NB4 (cell line): ENCODE data around the gene GRID1.

Experiments
- DNase-seq: peaks from one replicate; pipeline ENCODE4 v3.0.0; 2010; ENCODE audit warnings: low read depth
- H3K4me3 ChIP-seq: one replicate; pipeline ENCODE4 v1.5.1; 2011; ENCODE audit warnings: mild to moderate bottlenecking, low read depth, low read length, moderate library complexity
- CTCF ChIP-seq: IDR thresholded peaks from one replicate; pipeline ENCODE4 v1.5.1; 2012; ENCODE audit warnings: low read depth, low read length
- MYC ChIP-seq: IDR thresholded peaks from 2 replicates; pipeline ENCODE4 v1.6.1; 2011; ENCODE audit warnings: low read depth, low read length
- POLR2A ChIP-seq: IDR thresholded peaks from 2 replicates; pipeline ENCODE4 v1.6.1; 2011; ENCODE audit warnings: mild to moderate bottlenecking; ENCODE audit not compliant: insufficient read length; ENCODE audit errors: extremely low read depth
- TF ChIP-seq, protein P1 (sequence below): IDR thresholded peaks from 2 replicates; pipeline ENCODE4 v1.6.1; 2011; ENCODE audit warnings: low read depth, low read length

GRID1 gene

DNA sequence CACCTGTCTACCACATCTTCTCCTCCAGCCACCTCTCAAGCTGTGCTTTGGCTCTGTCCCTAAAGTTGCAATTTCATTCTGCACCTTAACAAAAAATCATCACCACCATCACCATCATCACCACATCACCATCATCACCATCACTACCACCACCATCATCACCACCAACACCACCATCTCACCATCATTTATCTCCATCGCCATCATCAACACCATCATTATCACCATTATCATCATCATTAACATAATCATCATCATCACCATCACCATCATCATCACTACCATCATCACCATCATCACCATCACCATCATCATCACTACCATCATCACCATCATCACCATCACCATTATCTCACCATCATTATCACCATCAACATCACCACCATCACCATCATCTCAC lies 245.4 kb downstream of the GRID1 start:
- DNase-seq, result no peak
- H3K4me3 ChIP-seq, result no peak overlapping the region
- TF ChIP-seq MYC (no peak), CTCF (no peak), POLR2A (no peak)
- TF ChIP-seq, protein P1, sequence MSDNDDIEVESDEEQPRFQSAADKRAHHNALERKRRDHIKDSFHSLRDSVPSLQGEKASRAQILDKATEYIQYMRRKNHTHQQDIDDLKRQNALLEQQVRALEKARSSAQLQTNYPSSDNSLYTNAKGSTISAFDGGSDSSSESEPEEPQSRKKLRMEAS, result no peak

DNA sequence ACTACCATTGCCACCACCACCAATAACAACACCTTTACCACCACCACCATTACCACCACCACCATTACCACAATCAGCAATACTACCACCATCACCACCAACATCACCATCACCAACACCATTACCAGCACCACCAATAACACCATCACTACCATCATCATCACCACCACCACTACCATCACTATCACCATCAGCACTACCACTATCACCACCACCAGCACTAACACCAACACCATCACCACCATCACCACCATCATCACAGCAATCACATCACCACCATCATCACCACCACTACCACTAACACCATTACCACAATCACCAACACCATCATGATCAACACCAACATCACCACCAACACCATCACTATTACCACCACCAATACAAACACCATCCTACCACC lies 249.5 kb downstream of the GRID1 start:
- TF ChIP-seq, protein P1, result no peak
- no peak for TF ChIP-seq MYC
- no peak for TF ChIP-seq CTCF
- no peak for TF ChIP-seq POLR2A
- DNase-seq, result no peak
- no peak overlapping the region for H3K4me3 ChIP-seq

- TF ChIP-seq, protein P1, result no peak
- TF ChIP-seq POLR2A, result no peak
- no peak for TF ChIP-seq CTCF
- no peak for TF ChIP-seq MYC
- no peak for DNase-seq
- no peak overlapping the region for H3K4me3 ChIP-seq
Measured at GRCh38 chr10:86113983-86114382, 252.6 kb downstream of the GRID1 start.

- no peak overlapping the region for H3K4me3 ChIP-seq
- DNase-seq, result no peak
- TF ChIP-seq MYC (no peak), POLR2A (no peak), CTCF (no peak)
- TF ChIP-seq, protein P1, result no peak
Measured at GRCh38 chr10:86113501-86113900, 253.1 kb downstream of the GRID1 start.

DNA sequence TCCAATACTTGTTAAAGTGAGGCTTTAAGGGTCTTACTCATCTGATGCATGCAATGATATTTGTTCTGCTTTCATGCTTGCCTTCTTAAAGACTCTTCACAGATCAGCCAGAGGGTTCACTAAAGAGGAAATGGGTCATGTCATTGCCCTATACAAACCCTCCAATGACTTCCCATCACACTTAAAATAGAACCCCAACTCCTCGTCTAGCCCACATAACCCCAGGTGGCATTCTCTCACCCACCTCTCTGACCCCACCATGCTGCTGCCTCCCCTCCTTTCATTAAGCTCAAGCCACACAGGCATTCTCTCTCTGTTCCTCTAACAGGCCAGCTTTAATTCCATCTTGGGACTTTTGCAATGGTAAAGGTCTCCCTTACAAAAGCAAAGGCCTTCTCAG lies 253.6 kb downstream of the GRID1 start:
- no peak for DNase-seq
- TF ChIP-seq, protein P1, result no peak
- TF ChIP-seq CTCF, result no peak
- TF ChIP-seq MYC, result no peak
- TF ChIP-seq POLR2A, result no peak

GRCh38 chr10:86111902-86112545 lies 254.6 kb downstream of the GRID1 start:
- no peak overlapping the region for H3K4me3 ChIP-seq
- DNase-seq, result no peak
- TF ChIP-seq POLR2A, result no peak
- TF ChIP-seq, protein P1, result no peak
- no peak for TF ChIP-seq MYC
- no peak for TF ChIP-seq CTCF

More for the DNA sequence above, 253.6 kb downstream of the GRID1 start:
- no peak overlapping the region for H3K4me3 ChIP-seq
